ENCODE data around the gene HIGD1C. TPM values are rescaled to one million over a fixed set of nuclear protein-coding genes. Genes with fewer than 3 reads are reported as not detected.

Gene HIGD1C
- total RNA-seq, 4 donors from 2014 or later: not detected

DNA sequence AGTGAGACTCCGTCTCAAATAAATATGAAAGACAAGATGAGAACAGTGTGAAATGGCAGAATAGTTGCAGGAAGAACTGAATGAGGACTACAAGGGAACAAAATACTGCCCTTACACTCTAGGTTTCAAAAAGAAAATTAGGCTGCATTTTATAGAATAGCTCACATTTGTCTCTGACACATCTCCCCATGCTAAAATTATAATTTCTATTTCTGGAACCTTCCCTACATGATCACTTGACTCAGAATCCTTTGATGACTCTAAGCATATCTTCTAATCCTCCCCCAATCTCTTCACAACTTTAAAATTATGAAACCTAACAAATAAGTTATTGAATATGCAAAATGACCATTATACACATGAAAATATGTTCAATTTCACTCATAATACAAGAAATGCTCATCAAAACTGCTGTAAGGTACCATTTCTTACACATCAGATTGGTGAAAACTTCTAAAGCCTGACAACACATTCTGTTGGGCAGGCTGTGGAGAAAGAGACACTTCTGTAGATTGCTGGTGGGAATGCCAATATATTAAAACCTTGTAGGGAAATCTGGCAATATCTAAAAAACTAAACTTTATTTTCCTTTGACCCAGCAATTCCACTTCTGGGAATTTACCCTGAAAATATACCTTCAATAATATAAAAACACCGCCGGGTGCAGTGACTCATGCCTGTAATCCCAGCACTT, 4.3 kb upstream of the HIGD1C start:
- intact Hi-C loops (cut with DNase I; ENCODE audit: low total_unique reads): no loop called here
- 86 to 94% methylated on average over 3 of the region's 3 CpGs for WGBS, 2 donors (ENCODE audit: low coverage in 1 of 2)
- H3K36me3 ChIP-seq: no peaks in the 10 kb centered on the region
- H3K27ac ChIP-seq: no peak overlapping the region
- no peaks in the 10 kb centered on the region for H3K4me1 ChIP-seq
- in situ Hi-C loops (cut with MboI; ENCODE audit: low pct_ligation_motif_present in 1 of 4, low pct_unique_long_range_greater_than_20kb in 1 of 4, low sequenced_read_pairs in 3 of 4): no loop called here
- TF ChIP-seq POLR2A (IDR thresholded peaks at IDR 0.05): no peak
- no peak for TF ChIP-seq EP300 (IDR thresholded peaks at IDR 0.05; ENCODE audit: low read depth)
- TF ChIP-seq, protein P1, sequence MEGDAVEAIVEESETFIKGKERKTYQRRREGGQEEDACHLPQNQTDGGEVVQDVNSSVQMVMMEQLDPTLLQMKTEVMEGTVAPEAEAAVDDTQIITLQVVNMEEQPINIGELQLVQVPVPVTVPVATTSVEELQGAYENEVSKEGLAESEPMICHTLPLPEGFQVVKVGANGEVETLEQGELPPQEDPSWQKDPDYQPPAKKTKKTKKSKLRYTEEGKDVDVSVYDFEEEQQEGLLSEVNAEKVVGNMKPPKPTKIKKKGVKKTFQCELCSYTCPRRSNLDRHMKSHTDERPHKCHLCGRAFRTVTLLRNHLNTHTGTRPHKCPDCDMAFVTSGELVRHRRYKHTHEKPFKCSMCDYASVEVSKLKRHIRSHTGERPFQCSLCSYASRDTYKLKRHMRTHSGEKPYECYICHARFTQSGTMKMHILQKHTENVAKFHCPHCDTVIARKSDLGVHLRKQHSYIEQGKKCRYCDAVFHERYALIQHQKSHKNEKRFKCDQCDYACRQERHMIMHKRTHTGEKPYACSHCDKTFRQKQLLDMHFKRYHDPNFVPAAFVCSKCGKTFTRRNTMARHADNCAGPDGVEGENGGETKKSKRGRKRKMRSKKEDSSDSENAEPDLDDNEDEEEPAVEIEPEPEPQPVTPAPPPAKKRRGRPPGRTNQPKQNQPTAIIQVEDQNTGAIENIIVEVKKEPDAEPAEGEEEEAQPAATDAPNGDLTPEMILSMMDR (IDR thresholded peaks at IDR 0.05): no peak
- no peak for TF ChIP-seq POLR2AphosphoS5 (IDR thresholded peaks at IDR 0.05)
- H3K4me3 ChIP-seq: no peak overlapping the region
- no peaks in the 10 kb centered on the region for H3K9me3 ChIP-seq
- H3K27me3 ChIP-seq: no peaks in the 10 kb centered on the region
- DNase-seq: no peak

DNA sequence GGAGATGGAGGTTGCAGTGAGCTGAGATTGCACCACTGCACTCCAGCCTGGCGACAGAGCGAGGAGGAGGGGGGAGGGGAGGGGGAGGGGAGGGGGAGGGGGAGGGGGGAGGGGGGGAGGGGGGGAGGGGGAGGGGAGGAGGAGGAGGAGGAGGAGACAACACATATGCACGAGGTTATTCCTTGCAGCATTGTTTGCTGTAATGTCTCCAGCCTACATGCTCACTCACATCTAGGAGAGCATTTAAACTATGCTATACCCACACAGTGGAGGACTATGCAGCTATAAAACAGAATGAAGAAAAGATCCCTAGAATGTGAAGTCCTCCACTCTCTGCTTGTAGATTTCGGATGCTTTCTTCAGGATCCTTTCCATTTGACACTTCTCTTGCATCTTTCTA, 3.5 kb upstream of the HIGD1C start:
- intact Hi-C loops (cut with DNase I; ENCODE audit: low total_unique reads): no loop called here
- Histone ChIP-seq H3K27me3 (no peaks in the 10 kb centered on the region), H3K27ac (no peak overlapping the region), H3K4me3 (no peak overlapping the region), H3K9me3 (no peaks in the 10 kb centered on the region), H3K4me1 (no peaks in the 10 kb centered on the region), H3K36me3 (no peaks in the 10 kb centered on the region)
- TF ChIP-seq EP300 (IDR thresholded peaks at IDR 0.05; ENCODE audit: low read depth) (no peak), POLR2A (IDR thresholded peaks at IDR 0.05) (no peak), POLR2AphosphoS5 (IDR thresholded peaks at IDR 0.05) (no peak)
- TF ChIP-seq, protein P1 (IDR thresholded peaks at IDR 0.05): no peak
- in situ Hi-C loops (cut with MboI; ENCODE audit: low pct_ligation_motif_present in 1 of 4, low pct_unique_long_range_greater_than_20kb in 1 of 4, low sequenced_read_pairs in 3 of 4): no loop called here
- 86 to 100% methylated on average over 1 to 3 of the region's 4 CpGs for WGBS, 2 donors (ENCODE audit: low coverage in 1 of 2)
- DNase-seq: no peak

DNA sequence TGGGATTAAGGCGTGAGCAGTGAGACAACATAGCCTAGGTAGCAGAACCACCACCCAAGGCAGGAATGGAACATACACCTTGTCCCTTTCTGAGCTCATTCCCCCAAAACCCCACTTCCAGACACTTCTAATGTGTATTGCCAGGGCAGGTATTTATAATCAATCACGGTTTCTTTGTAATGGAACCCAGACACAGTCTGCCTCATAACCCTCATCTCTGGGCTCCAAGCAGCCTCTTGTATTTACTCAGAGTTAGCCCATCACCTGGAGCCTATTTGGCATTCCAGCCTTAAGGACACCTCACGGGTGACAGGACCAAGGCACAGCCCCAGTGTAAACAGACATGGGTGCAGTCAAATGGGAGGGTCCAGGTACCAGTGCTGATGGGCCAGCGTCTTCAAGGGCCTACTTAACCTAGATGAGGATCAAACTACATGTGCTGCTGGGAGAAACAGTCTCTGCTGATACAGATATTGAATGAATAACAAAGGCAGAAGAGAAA, 2.5 kb upstream of the HIGD1C start:
- no peak overlapping the region for H3K4me3 ChIP-seq
- H3K36me3 ChIP-seq: no peaks in the 10 kb centered on the region
- in situ Hi-C loops (cut with MboI; ENCODE audit: low pct_ligation_motif_present in 1 of 4, low pct_unique_long_range_greater_than_20kb in 1 of 4, low sequenced_read_pairs in 3 of 4): loop anchor here in 1 of 4 donors (25.0 kb wide), 1 partner anchor 113 kb away; the partner anchor contains the start of gene TMPRSS12
- no peak overlapping the region for H3K27ac ChIP-seq
- H3K9me3 ChIP-seq: no peaks in the 10 kb centered on the region
- TF ChIP-seq EP300 (IDR thresholded peaks at IDR 0.05; ENCODE audit: low read depth) (no peak), POLR2AphosphoS5 (IDR thresholded peaks at IDR 0.05) (no peak), POLR2A (IDR thresholded peaks at IDR 0.05) (no peak)
- TF ChIP-seq, protein P1 (IDR thresholded peaks at IDR 0.05): no peak
- intact Hi-C loops (cut with DNase I; ENCODE audit: low total_unique reads): no loop called here
- H3K27me3 ChIP-seq: no peaks in the 10 kb centered on the region
- 85 to 86% methylated on average over 1 to 4 of the region's 4 CpGs for WGBS, 2 donors (ENCODE audit: low coverage in 1 of 2)
- no peak for DNase-seq
- no peaks in the 10 kb centered on the region for H3K4me1 ChIP-seq

DNA sequence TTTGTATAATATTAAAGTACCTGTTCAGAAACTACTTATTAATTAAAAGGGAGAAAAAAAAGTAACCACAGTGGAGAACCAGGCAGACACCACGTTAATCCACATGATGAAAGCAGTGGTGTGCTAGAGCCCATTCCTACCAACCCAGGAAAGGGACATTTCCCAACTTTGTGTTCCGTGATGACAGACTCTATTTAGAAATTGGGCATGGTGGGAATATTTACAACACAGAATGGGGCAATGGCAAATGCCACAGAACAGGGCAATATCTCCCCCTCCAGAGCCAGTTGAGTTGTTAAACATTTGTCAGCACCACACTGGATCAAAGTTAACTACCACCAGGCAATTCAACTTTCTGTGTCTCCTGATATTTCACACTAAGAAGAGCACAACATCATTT, 1.2 kb upstream of the HIGD1C start:
- Histone ChIP-seq H3K36me3 (no peaks in the 10 kb centered on the region), H3K4me1 (no peaks in the 10 kb centered on the region), H3K27ac (no peak overlapping the region), H3K9me3 (no peaks in the 10 kb centered on the region), H3K27me3 (no peaks in the 10 kb centered on the region), H3K4me3 (no peak overlapping the region)
- no peak for DNase-seq
- 82 to 90% methylated on average over 2 of the region's 2 CpGs for WGBS, 2 donors (ENCODE audit: low coverage in 1 of 2)
- TF ChIP-seq POLR2A (IDR thresholded peaks at IDR 0.05): no peak
- TF ChIP-seq POLR2AphosphoS5 (IDR thresholded peaks at IDR 0.05): no peak
- no peak for TF ChIP-seq EP300 (IDR thresholded peaks at IDR 0.05; ENCODE audit: low read depth)
- TF ChIP-seq, protein P1 (IDR thresholded peaks at IDR 0.05): no peak
- intact Hi-C loops (cut with DNase I; ENCODE audit: low total_unique reads): no loop called here
- in situ Hi-C loops (cut with MboI; ENCODE audit: low pct_ligation_motif_present in 1 of 4, low pct_unique_long_range_greater_than_20kb in 1 of 4, low sequenced_read_pairs in 3 of 4): loop anchor here in 1 of 4 donors (25.0 kb wide), 1 partner anchor 114 kb away; the partner anchor contains the start of gene TMPRSS12

Measured in transverse colon (tissue), 4 donors.